ENCODE results near the gene GSPT2.

DNA sequence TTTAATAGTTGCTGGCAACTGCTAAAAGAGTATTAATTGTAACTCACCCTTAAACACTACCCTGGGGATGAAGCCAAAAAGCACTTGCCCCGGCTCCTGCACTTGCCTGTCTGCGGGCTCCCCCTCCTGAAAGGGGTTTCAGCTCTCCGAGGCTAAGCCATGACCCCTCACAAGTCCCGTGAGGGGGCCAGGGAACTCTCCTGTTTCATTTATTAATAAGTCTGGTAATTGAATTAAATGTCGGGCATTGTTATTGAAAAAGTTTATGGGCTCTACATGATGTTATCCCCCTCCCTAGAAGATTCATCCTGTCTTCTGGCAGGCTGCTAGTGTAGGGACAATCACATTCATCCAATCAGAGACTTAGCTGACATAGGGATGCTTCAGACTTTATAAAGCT is 23.3 kb downstream of the GSPT2 start:
- TF ChIP-seq, protein P1, sequence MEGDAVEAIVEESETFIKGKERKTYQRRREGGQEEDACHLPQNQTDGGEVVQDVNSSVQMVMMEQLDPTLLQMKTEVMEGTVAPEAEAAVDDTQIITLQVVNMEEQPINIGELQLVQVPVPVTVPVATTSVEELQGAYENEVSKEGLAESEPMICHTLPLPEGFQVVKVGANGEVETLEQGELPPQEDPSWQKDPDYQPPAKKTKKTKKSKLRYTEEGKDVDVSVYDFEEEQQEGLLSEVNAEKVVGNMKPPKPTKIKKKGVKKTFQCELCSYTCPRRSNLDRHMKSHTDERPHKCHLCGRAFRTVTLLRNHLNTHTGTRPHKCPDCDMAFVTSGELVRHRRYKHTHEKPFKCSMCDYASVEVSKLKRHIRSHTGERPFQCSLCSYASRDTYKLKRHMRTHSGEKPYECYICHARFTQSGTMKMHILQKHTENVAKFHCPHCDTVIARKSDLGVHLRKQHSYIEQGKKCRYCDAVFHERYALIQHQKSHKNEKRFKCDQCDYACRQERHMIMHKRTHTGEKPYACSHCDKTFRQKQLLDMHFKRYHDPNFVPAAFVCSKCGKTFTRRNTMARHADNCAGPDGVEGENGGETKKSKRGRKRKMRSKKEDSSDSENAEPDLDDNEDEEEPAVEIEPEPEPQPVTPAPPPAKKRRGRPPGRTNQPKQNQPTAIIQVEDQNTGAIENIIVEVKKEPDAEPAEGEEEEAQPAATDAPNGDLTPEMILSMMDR (IDR thresholded peaks at IDR 0.05) = no peak
- TF ChIP-seq POLR2AphosphoS5 (IDR thresholded peaks at IDR 0.05) = no peak
- TF ChIP-seq EP300 (IDR thresholded peaks at IDR 0.05) = no peak
- TF ChIP-seq POLR2A (IDR thresholded peaks at IDR 0.05) = no peak

Data from suprapubic skin (tissue), 4 donors.